HEK293 (cell line): ENCODE measurements around the gene FBXL7.

Experiments used
- ZNF704 ChIP-seq: fragments of 450-650 bp; formaldehyde crosslinking; IDR thresholded peaks from 2 replicates; pipeline ENCODE4 v1.5.1; 2016; ENCODE audit warnings: missing biosample characterization, missing genetic modification characterization
- TF ChIP-seq, protein P1 (sequence below): fragments of 450-650 bp; formaldehyde crosslinking; IDR thresholded peaks from 2 replicates; pipeline ENCODE4 v1.5.1; 2016; ENCODE audit warnings: missing biosample characterization, missing genetic modification characterization

DNA sequence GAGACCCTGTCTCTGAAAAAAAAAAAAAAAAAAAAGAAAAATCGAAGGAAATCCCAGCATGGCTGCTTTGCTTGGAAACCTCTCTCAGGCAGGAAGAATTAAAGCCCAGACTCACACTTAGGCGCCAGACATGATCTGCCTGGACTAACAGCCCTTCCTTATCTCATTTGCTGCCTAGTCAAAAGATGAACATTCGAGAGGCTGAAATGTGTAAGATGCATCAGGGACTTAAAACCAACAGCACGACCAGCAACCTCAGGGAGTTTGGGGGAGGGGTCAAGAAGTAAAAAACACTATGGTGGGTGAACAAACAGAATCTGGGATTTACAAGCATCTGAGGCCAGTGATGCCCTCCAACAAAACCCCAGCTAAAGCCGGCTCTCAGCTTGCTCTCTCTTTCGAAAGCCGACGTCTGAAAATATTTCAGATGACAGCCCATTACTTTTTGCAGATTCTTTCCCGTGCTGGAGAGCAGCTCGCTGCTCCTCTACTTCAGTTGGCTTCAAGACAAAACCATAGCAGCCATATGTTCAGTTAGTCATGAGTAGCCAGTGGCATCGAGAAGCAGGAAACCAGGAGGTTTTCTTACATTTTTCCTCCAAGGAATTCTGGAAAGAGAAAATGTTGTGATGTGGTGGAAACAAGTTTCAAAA is 429.8 kb downstream of the FBXL7 start:
- TF ChIP-seq ZNF704: no peak
- TF ChIP-seq, protein P1, sequence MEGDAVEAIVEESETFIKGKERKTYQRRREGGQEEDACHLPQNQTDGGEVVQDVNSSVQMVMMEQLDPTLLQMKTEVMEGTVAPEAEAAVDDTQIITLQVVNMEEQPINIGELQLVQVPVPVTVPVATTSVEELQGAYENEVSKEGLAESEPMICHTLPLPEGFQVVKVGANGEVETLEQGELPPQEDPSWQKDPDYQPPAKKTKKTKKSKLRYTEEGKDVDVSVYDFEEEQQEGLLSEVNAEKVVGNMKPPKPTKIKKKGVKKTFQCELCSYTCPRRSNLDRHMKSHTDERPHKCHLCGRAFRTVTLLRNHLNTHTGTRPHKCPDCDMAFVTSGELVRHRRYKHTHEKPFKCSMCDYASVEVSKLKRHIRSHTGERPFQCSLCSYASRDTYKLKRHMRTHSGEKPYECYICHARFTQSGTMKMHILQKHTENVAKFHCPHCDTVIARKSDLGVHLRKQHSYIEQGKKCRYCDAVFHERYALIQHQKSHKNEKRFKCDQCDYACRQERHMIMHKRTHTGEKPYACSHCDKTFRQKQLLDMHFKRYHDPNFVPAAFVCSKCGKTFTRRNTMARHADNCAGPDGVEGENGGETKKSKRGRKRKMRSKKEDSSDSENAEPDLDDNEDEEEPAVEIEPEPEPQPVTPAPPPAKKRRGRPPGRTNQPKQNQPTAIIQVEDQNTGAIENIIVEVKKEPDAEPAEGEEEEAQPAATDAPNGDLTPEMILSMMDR (tag by site-specific recombination): no peak
